Adrenal gland (tissue), 12 donors: ENCODE data around the gene ATM. TPM values are rescaled to one million over a fixed set of nuclear protein-coding genes. Genes with fewer than 3 reads are reported as not detected.
A peak's percentile ranks its signal among the peaks of the same experiment; 100 is the strongest.
"Not testable (repeated sequence)": the region's sequence is repeated elsewhere in the genome, so short reads cannot be mapped to it uniquely, and the experiment has no call there.

Source experiments
- DNase-seq, 7 donors: peaks; one replicate each; pipeline ENCODE4 v3.0.0-alpha.2; 2019 to 2020
- H3K27ac ChIP-seq, 5 donors: fragments of 200-600 bp; sonication (generic) in 4 of 5; 1 replicate in 3 of 5; 2 replicates in 2 of 5; pipeline versions ENCODE4 v1.5.1 to v1.8.0; 2016 to 2020; ENCODE audit warnings: mild to moderate bottlenecking in 1 of 5
- H3K27me3 ChIP-seq: fragments of 200-600 bp; 2 replicates; pipeline ENCODE4 v1.8.0; 2021
- H3K36me3 ChIP-seq, 2 donors: fragments of 200-600 bp; replicated peaks in 1 of 2; 1 replicate in 1 of 2; 2 replicates in 1 of 2; pipeline versions ENCODE4 v1.5.1 to v1.8.0; 2018 to 2022
- H3K4me1 ChIP-seq, 2 donors: fragments of 200-600 bp; replicated peaks in 1 of 2; 1 replicate in 1 of 2; 2 replicates in 1 of 2; pipeline versions ENCODE4 v1.5.1 to v1.8.0; 2018 to 2021
- H3K4me3 ChIP-seq, 4 donors: fragments of 200-600 bp; sonication (generic) in 3 of 4; one replicate each; pipeline ENCODE4 v1.5.1; 2016 to 2018
- H3K9me3 ChIP-seq, 3 donors: fragments of 200-600 bp; sonication (generic) in 1 of 3; replicated peaks in 1 of 3; 1 replicate in 2 of 3; 2 replicates in 1 of 3; pipeline versions ENCODE4 v1.5.1 to v1.8.0; 2016 to 2021
- POLR2A ChIP-seq, 2 donors: fragments of 450-650 bp; IDR thresholded peaks; one replicate each; pipeline ENCODE4 v1.6.1; 2017; ENCODE audit warnings: antibody characterized with exemption in 2 of 2, mild to moderate bottlenecking in 2 of 2, moderate library complexity in 1 of 2
- WGBS, 4 donors: extraction: QIAGEN DNeasy Blood & Tissue Kit in 2 of 4; methylation state at CpG; one replicate each; pipeline versions ENCODE4 v1.1.5 to v1.1.7; 2013 to 2017; 5-methylcytosine and 5-hydroxymethylcytosine counted together
- intact Hi-C, 2 donors: fragments of 100-400 bp; cut with DNase I; formaldehyde crosslinking; loops; one replicate each; pipeline versions ENCODE4 v1.14.1 to v1.15.0; 2022 to 2023
- polyA plus RNA-seq, 3 donors: library from polyadenylated mRNA; stranded (reverse); fragments of 200-250 nt in 2 of 3; fragments of 350-450 nt in 1 of 3; fragmentation: Illumina TruSeq in 1 of 3; extraction: RNeasy Lipid Tissue Mini Kit (QIAGEN cat#74804) in 1 of 3; gene quantifications; one replicate each; pipeline ENCODE4 v1.2.3, GENCODE V29; 2013 to 2014
- small RNA-seq, 2 donors: library from RNA; depleted of rRNA; stranded (forward); fragments of <200 nt; gene quantifications; one replicate each; pipeline ENCODE3, GENCODE V24; 2016
- total RNA-seq, 9 donors: library from RNA; depleted of rRNA in 4 of 9; stranded (reverse); fragments of >200 nt in 4 of 9; fragments of 120-200 nt in 1 of 9; fragmentation: NEBNext Ultra II Directional in 1 of 9; extraction: Animal tissue kit (Norgen Biotek cat#: 25700) in 1 of 9; gene quantifications; one replicate each; pipeline versions ENCODE4 v1.1.0 to v1.2.4, GENCODE V29; 2013 to 2023
- TF ChIP-seq, protein P1 (sequence below), 6 experiments: fragments of 450-650 bp in 4 of 6; fragments of 200-600 bp in 2 of 6; sonication (generic) in 1 of 6; IDR thresholded peaks; 1 replicate in 5 of 6; 2 replicates in 1 of 6; pipeline versions ENCODE4 v1.5.1 to v1.8.0; 2016 to 2021; ENCODE audit warnings: antibody characterized with exemption in 6 of 6, mild to moderate bottlenecking in 2 of 6, moderate library complexity in 1 of 6
- donor health status: healthy with polysubstance abuse.
- donor health status: Bipolar disorder and iron deficiency.
- donor health status: DM: yes; HTN: yes; CAD: no.
- donor health status: DM: no; HTN: no; CAD: no.
- donor health status: DM: no; HTN: no; CAD: no.
- donor health status: DM: yes; HTN: yes; CAD: no.

ATM gene
- total and polyA plus RNA-seq, 12 donors = 19.9 to 127 (median 66.8) TPM

- TF ChIP-seq, protein P1, sequence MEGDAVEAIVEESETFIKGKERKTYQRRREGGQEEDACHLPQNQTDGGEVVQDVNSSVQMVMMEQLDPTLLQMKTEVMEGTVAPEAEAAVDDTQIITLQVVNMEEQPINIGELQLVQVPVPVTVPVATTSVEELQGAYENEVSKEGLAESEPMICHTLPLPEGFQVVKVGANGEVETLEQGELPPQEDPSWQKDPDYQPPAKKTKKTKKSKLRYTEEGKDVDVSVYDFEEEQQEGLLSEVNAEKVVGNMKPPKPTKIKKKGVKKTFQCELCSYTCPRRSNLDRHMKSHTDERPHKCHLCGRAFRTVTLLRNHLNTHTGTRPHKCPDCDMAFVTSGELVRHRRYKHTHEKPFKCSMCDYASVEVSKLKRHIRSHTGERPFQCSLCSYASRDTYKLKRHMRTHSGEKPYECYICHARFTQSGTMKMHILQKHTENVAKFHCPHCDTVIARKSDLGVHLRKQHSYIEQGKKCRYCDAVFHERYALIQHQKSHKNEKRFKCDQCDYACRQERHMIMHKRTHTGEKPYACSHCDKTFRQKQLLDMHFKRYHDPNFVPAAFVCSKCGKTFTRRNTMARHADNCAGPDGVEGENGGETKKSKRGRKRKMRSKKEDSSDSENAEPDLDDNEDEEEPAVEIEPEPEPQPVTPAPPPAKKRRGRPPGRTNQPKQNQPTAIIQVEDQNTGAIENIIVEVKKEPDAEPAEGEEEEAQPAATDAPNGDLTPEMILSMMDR (IDR thresholded peaks at IDR 0.05) = no peak
- TF ChIP-seq POLR2A (IDR thresholded peaks at IDR 0.05) = no peak
These were observed 192.1 kb downstream of the ATM start for GRCh38 chr11:108414958-108415357.

GRCh38 chr11:108417551-108417950 is 194.7 kb downstream of the ATM start:
- H3K4me3 ChIP-seq, H3K36me3 ChIP-seq, H3K4me1 ChIP-seq, H3K27ac ChIP-seq, H3K9me3 ChIP-seq, intact Hi-C loops, H3K27me3 ChIP-seq: not testable (repeated sequence)
- 81 to 90% (median 85%) methylated on average over 2 of the region's 2 CpGs for WGBS, 4 donors
- peak in 1 of 7 donors; percentile 4 for DNase-seq

More at GRCh38 chr11:108414958-108415357, 192.1 kb downstream of the ATM start:
- Histone ChIP-seq H3K4me3 (no peak overlapping the region), H3K36me3 (no peaks in the 10 kb centered on the region), H3K27me3 (no peaks in the 10 kb centered on the region), H3K4me1 (no peaks in the 10 kb centered on the region), H3K9me3 (no peaks in the 10 kb centered on the region), H3K27ac (no peak overlapping the region)
- no peak for DNase-seq
- intact Hi-C loops = no loop called here

Small RNAs within 50 kb of the gene (small RNA-seq; reads per million reads assigned to genes)
- gene RF00019 = 0 reads per million in 2 donors

Other genes starting within 250 kb of the ATM start
- 100 to 1,000 TPM in 1 of 9 donors, 10 to 100 TPM in 8; 16.0 to 114 (median 41.6) TPM for gene CUL5, start 214.2 kb upstream of the ATM start, total RNA-seq
- gene CUL5, start 214.2 kb upstream of the ATM start, polyA plus RNA-seq = 10 to 100 TPM in 1 of 3 donors, 1 to 10 TPM in 2; 4.2 to 28.9 (median 5.4) TPM
- gene ACAT1, start 101.5 kb upstream of the ATM start, total RNA-seq = 100 to 1,000 TPM; 157 to 777 (median 226) TPM
- gene ACAT1, start 101.5 kb upstream of the ATM start, polyA plus RNA-seq = 100 to 1,000 TPM in 2 of 3 donors, 10 to 100 TPM in 1; 56.3 to 222 (median 106) TPM
- 10 to 100 TPM in 8 of 9 donors, 1 to 10 TPM in 1; 9.2 to 32.7 (median 14.3) TPM for gene NPAT, start 429 bp upstream of the ATM start, total RNA-seq
- gene NPAT, start 429 bp upstream of the ATM start, polyA plus RNA-seq = 10 to 100 TPM in 1 of 3 donors, 1 to 10 TPM in 2; 2.2 to 14.3 (median 2.7) TPM
- gene C11orf65, start 244.5 kb downstream of the ATM start, total RNA-seq = 1 to 10 TPM in 8 of 9 donors, not detected in 1; 1.4 to 7.1 (median 2.3) TPM
- gene C11orf65, start 244.5 kb downstream of the ATM start, polyA plus RNA-seq = 1 to 10 TPM in 2 of 3 donors, under 1 TPM in 1; 0.84 to 2.6 (median 1.3) TPM